ENCODE results near the gene GJC2. TPM values are rescaled to one million over a fixed set of nuclear protein-coding genes. Genes with fewer than 3 reads are reported as not detected.

GJC2 gene
- total and polyA plus RNA-seq, 2 donors (not counting 3 experiments of a cell fraction or from before 2014, with no cell fraction given) = 0.58 to 1.2 TPM

GRCh38 chr1:228152918-228153258 lies 3.2 kb downstream of the GJC2 start:
- FAIRE-seq (no peak), DNase-seq (ENCODE audit: low read depth, low spot score) (no peak)
- Histone ChIP-seq H3K9me1 (replicated peaks; ENCODE audit: control insufficient read depth, extremely low read depth, insufficient read depth, low read length) (no peaks in the 10 kb centered on the region), H3K36me3 (ENCODE audit: control insufficient read depth in 2 of 2, extremely low read depth in 1 of 2, insufficient read depth in 2 of 2, low read length in 2 of 2) (no peaks in the 10 kb centered on the region), H3K4me1 (ENCODE audit: control insufficient read depth, extremely low read depth, insufficient read depth, low read length) (peaks cover 14% of the 10 kb centered on the region), H3K27me3 (ENCODE audit: control insufficient read depth in 2 of 2, insufficient read depth in 2 of 2, low read length in 2 of 2) (no peaks in the 10 kb centered on the region), H2AFZ (ENCODE audit: low read depth, low read length) (no peak overlapping the region), H3K4me2 (ENCODE audit: insufficient read depth, low read length) (no peak overlapping the region), H4K20me1 (replicated peaks; ENCODE audit: control insufficient read depth, extremely low read depth, insufficient read depth, low read length) (no peaks in the 10 kb centered on the region), H3K9ac (replicated peaks; ENCODE audit: extremely low read depth, insufficient read depth, low read length) (no peak overlapping the region), H3K9me3 (replicated peaks; ENCODE audit: control insufficient read depth, insufficient read depth, low read length) (no peaks in the 10 kb centered on the region), H3K27ac (ENCODE audit: insufficient read depth, low read depth, low read length) (no peak overlapping the region), H3K79me2 (ENCODE audit: control insufficient read depth, insufficient read depth, low read length) (no peaks in the 10 kb centered on the region), H3K4me3 (replicated peaks in 1 of 3; ENCODE audit: insufficient read depth in 1 of 3, low read depth in 1 of 3, low read length in 3 of 3) (no peak overlapping the region)
- TF ChIP-seq POLR2AphosphoS5 (IDR thresholded peaks at IDR 0.05; ENCODE audit: insufficient read depth, low read depth, low read length) = no peak
- no peak for TF ChIP-seq FOS (IDR thresholded peaks at IDR 0.05; ENCODE audit: borderline replicate concordance, insufficient read depth, low read length)
- no peak for TF ChIP-seq JUN (IDR thresholded peaks at IDR 0.05; ENCODE audit: borderline replicate concordance, insufficient read depth, insufficient read length, low read depth)
- no peak for TF ChIP-seq MAX (IDR thresholded peaks at IDR 0.05; ENCODE audit: insufficient read depth, insufficient read length)
- no peak for TF ChIP-seq GATA2 (IDR thresholded peaks at IDR 0.05; ENCODE audit: insufficient read depth, insufficient read length, low read depth, low read length)
- no peak for TF ChIP-seq POLR2A (IDR thresholded peaks at IDR 0.05; ENCODE audit: low read depth, low read length)
- TF ChIP-seq MYC (IDR thresholded peaks at IDR 0.05; ENCODE audit: low read depth, low read length) = no peak
- no peak for TF ChIP-seq EZH2 (IDR thresholded peaks at IDR 0.05; ENCODE audit: borderline replicate concordance, low read depth, low read length, severe bottlenecking)
- TF ChIP-seq CTCF (IDR thresholded peaks at IDR 0.05; ENCODE audit: extremely low read depth in 1 of 2, insufficient read depth in 1 of 2, low read depth in 1 of 2, low read length in 2 of 2) = no peak
- CTCF ChIA-PET = interaction anchor here (3.3 kb wide), 1 partner anchor 22 kb away, joined by 10 read pairs; no protein-coding TSS in a partner anchor
- dilution Hi-C loops (cut with MboI; ENCODE audit: extremely low pct_ligation_motif_present, low sequenced_read_pairs) = no loop called here
- TSS peak; percentile 10 for BruUV-seq (replicated peaks)
- intact Hi-C loops (cut with micrococcal nuclease) = no loop called here
- POLR2A ChIA-PET = no interaction called here

Measured in endothelial cell of umbilical vein (primary cell).